Left renal cortex interstitium (tissue), 4 donors: ENCODE results near the gene ENO2. TPM values are rescaled to one million over a fixed set of nuclear protein-coding genes. Genes with fewer than 3 reads are reported as not detected.
"Not testable (repeated sequence)": the region's sequence is repeated elsewhere in the genome, so short reads cannot be mapped to it uniquely, and the experiment has no call there.

ENCODE experiments used
- DNase-seq, 4 donors: peaks; one replicate each; pipeline ENCODE4 v3.0.0-alpha.2; 2013; ENCODE audit warnings: low read depth in 4 of 4, low spot score in 2 of 4, missing footprints in 1 of 4
- polyA plus RNA-seq, 4 donors: library from polyadenylated mRNA; unstranded; fragments of 120-200 nt; gene quantifications; one replicate each; pipeline ENCODE4 v1.2.1, GENCODE V29; 2013; ENCODE audit not compliant: insufficient read length in 4 of 4

The ENO2 gene
- polyA plus RNA-seq = 10 to 100 TPM in 3 of 4 donors, 1 to 10 TPM in 1; 9.5 to 19.4 (median 14.6) TPM

DNA sequence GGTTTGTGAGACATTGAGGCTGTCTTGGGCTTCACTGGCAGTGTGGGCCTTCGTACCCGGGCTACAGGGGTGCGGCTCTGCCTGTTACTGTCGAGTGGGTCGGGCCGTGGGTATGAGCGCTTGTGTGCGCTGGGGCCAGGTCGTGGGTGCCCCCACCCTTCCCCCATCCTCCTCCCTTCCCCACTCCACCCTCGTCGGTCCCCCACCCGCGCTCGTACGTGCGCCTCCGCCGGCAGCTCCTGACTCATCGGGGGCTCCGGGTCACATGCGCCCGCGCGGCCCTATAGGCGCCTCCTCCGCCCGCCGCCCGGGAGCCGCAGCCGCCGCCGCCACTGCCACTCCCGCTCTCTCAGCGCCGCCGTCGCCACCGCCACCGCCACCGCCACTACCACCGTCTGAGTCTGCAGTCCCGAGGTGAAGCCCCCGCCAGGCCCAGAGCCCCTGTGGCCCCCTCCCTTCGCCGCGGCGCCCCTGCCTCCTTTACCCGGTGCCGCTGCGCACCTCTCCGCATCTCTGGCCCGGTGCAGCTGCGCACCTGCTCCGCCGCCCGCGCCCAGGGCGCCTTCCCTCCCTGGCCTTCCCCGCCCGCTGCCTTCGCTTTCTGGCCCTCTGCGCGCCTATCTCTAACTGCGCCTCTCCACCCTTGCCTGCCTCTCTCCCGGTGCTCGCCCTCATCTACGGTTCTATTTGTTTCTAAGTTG, at the start of gene ENO2:
TSS of gene ENO2 (plus strand) at position 335 of the 701 bp plus-strand sequence. CDS start 1,253 bp downstream, outside the sequence.
- no peak for DNase-seq

DNA sequence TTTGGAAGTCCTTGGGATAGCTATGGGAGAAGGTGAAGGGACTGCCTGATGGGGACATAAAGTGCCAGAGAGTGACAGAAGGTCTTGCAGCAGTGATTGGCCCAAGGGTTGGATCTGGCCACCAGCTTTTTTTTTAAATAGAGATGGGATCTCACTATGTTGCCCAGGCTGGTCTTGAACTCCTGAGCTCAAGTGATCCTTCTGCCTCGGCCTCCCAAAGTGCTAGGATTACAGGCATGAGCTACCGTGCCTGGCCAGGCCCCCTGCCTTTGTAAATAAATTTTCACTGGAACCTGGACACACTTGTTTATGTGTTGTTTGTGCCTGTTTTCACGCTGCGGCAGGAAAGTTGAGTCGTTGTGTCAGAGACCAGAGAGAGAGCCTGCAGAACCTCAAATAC, 49.1 kb upstream of the ENO2 start:
- not testable (repeated sequence) for DNase-seq

DNA sequence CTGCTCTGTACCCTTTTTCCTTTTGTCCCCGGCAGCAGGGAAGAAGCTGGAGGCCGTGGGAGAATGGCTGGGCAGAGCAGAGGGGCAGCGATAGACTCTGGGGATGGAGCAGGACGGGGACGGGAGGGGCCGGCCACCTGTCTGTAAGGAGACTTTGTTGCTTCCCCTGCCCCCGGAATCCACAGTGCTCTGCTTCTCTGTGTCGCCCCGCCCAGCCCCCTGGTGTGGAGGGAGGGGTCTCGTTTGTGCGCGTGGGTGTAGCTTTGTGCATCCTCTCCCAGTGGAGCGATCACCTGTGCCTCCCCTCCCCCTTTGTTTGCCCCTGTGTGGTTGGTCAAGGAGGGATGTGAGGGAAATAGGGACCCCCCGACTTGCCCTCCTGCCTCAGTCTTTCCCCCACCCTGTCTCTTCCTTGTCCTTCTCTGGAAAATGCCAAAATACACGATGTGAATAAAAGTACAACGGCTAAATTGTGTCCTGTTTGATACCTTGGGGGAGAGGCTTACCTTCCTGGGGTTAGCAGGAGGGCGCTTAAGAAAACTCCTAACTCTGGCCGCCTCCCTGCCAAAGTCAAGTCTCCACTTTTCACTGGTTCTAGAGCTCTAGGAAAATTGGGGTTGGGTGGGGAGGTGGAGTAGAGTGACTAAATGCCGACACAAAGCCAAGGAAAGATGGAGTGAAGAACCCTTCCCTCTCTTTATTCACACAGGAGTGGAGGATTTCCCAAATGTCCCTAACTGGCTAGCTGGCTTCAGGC, 48.0 kb upstream of the ENO2 start:
- DNase-seq = no peak

DNA sequence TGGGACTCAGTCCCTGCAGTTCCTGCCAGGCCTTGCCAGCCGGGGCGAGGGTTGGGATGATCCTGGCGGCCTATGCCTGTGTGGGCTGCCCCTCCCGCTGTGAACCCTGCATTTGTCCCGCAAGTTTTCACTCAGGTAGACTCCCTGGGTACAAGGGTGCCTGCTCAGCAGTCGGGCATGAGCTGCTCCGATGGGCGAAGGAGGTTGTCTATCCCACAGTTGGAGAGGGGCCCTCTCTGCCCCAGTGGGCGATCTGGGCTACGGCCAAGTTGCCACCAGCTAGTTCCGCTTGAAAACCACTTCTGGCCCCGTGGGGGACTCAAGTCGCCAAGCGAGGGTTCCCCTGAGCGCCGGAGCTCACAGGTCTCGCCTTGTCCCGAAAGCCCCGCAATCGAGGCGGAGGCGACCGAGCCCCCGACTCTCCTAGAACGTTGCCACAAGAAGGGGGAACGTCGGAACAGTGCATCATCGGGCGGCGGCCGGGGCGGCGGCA, 47.4 kb upstream of the ENO2 start:
- no peak for DNase-seq

DNA sequence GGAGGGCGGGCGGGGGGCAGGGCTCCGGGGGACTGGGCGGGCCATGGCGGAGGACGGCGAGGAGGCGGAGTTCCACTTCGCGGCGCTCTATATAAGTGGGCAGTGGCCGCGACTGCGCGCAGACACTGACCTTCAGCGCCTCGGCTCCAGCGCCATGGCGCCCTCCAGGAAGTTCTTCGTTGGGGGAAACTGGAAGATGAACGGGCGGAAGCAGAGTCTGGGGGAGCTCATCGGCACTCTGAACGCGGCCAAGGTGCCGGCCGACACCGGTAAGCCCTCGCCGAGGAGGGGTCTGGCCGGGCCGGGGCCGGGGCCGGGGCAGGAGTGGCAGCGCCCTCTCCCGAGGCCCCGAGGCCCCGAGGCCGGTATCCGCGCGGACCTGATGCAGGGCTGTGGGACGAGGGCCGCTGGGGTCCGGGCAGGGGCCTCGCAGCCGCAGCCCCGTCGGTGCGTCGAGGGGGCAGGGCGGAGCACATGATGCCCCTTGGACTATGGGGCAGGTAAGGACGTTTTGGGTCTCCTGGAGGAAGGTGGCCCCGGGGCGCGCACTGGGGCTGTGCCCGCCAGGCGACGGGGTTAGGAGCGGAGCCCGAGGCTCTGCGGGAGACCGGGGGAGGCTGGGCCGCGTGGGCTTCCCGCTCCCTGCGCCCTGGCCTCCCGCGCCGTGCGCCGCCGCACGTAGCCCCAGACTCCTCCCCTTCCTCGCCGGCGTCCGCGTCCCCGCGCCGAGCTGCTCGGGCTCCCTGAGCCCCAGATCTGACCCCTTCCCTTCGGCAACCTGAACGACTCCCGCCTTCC, 46.8 kb upstream of the ENO2 start, which contains the start of gene TPI1:
TSS of gene TPI1 (plus strand) at position 119 of the 798 bp plus-strand sequence. CDS start at position 155, 36 bp downstream.
- peak in 1 of 4 donors; percentile 66 for DNase-seq

DNA sequence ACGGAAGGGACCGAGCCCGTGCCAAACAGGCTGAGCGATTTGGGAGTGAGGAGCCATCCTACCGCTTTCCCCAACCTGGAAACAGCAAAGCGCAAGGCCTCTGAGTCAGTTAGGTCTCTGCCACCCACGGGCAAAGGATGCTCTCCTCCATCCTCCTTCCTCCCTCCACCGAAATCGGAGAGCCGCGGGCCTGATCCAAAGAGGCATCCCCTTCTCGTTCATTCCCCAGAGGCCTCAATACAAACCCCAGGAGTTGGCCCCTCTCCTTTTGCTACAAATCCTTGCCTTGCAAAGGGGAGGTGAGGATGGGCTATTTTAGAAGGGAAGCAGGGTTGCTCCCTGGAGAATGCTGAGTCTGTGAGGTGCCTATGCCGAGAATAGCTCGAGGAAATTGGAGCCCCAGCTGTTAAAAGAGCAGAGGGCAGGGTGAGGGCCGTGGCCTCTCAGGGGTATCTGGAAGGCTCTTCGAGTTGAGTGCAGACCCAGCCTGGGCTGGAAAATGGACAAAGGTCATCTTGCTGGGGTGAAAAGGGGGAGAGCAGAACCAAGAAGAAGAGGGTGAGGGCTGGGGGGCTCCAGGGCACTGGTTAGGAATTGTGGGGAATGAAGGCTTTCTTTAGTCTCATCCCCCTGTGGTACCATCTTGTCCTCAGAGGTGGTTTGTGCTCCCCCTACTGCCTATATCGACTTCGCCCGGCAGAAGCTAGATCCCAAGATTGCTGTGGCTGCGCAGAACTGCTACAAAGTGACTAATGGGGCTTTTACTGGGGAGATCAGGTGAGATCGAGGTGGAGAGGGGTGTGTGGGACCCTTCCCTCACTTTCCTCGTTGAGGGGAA, 46.0 kb upstream of the ENO2 start:
- no peak for DNase-seq

DNA sequence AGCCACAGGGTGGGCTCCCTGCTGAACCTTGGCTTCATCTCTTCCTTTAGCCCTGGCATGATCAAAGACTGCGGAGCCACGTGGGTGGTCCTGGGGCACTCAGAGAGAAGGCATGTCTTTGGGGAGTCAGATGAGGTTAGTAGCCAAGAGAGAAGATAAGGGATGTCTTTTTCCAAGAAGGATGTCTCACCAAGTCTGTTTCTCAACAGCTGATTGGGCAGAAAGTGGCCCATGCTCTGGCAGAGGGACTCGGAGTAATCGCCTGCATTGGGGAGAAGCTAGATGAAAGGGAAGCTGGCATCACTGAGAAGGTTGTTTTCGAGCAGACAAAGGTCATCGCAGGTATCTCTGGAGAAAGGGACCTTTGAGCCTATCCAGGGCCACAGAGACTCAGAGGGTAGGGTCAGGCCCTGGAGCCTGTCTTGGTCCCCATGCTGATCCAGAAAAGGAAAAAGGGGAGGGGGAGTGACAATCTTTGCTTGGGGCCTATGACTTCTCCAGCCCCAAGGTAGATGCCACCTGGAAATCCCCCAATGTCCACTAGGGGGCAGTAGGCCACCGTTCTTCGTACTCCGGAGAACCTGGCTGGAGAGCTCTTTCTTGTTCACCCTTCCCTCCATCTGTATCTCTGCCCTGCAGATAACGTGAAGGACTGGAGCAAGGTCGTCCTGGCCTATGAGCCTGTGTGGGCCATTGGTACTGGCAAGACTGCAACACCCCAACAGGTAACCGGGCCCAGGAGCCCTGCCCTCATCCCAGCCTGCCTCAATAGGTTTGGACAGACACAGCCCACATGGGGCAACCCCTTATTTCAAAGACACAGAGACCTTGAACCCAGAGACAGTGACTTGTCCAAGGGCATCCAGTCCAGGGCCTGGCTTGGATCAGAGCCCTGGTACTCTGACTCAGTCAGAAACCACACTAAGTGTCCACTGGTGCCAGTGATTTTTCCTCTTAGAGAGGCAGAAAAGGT, 45.0 kb upstream of the ENO2 start:
- peak in 2 of 4 donors; percentile 54 to 80 for DNase-seq

DNA sequence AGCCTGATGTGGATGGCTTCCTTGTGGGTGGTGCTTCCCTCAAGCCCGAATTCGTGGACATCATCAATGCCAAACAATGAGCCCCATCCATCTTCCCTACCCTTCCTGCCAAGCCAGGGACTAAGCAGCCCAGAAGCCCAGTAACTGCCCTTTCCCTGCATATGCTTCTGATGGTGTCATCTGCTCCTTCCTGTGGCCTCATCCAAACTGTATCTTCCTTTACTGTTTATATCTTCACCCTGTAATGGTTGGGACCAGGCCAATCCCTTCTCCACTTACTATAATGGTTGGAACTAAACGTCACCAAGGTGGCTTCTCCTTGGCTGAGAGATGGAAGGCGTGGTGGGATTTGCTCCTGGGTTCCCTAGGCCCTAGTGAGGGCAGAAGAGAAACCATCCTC, 44.1 kb upstream of the ENO2 start:
- not testable (repeated sequence) for DNase-seq

DNA sequence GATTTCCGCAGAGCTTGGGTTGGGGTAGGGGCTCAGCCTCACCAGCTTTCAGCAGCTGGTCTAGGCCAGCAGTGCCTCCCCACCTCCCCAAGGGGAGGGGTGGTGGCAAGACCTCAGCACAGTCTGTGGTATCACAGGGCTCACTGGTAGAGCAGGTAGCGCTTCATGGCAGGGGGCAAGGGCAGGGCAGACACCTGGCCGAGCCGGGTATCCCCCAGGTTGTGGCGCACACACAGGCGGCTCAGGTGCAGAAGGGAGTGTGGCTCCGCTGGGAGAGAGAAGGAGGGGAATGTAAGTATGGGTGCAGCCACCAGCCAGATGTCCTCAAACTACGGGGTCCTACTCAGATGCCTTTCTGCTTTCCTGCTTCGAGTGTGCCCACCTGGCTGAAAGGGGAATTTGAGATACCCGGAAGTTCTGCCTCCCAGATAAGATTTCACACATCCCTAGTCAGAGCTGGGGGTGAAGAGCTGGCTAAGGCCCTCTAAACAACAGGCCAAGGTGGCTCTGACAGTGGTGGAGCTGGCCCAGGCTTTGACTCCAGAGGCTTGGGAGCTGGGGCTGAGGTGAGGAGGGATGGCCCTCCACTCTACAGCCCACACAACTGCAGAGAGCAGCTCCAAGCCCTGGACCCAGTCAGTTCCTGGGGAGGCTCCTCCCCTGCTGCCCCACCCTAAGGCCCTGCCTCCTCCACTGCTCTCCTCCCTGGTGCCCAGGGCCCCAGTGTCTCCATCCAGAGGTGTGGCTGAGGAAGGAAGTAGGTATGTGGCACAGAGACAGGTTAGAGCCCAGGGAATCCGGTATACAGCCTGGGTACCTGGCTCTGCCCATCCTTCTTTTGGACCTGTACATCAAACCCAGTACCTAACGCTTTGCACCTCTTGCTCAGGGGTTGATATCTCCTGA, 43.1 kb upstream of the ENO2 start:
- no peak for DNase-seq

DNA sequence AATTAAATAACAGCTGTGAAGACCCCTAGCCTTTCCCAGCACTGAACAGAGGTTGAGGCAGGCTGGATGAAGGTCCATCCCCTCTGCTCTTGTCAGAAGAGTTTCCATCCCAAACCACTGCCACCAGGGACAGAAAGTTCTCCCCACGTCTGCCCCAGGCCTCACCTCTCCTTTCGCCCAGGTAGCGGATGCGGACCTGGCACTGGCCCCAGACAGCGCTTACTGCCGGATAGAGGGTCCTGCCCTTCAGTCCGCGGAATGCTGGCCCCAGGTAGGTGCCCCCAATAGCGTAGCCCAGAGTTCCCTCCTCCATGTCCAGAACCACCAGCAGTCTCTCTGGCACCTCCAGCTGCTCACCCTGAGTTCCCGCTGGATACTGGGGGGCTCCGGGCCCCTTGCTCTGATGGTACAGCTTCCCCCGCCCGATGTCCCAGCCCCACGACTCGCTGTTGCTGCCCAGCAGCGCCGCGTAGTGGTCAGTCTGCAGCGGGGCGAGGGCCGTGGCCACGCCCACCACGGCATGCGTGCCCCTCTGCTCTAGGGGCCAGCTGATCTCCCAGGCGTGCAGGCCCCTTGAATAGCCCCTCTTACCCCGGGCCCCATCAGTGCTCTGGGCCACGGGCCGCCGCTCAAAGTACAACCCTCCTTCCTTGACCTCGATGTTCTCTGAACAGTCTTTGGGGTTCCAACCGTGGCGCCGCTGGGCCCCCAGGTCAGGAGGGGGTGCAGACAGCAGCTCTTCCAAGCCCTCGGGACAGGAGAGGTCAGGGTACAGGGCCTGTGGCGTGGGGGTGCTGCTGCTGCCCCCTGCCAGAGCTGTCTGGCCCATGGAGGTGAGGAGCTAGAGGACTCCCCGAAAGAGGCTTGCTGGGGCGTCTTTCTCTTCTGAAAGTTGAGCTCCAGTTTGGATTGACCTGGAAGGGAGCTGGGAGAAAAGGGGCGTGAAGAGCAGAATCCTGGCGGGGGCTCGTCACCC, 42.0 kb upstream of the ENO2 start:
- peak in 1 of 4 donors; percentile 77 for DNase-seq

DNA sequence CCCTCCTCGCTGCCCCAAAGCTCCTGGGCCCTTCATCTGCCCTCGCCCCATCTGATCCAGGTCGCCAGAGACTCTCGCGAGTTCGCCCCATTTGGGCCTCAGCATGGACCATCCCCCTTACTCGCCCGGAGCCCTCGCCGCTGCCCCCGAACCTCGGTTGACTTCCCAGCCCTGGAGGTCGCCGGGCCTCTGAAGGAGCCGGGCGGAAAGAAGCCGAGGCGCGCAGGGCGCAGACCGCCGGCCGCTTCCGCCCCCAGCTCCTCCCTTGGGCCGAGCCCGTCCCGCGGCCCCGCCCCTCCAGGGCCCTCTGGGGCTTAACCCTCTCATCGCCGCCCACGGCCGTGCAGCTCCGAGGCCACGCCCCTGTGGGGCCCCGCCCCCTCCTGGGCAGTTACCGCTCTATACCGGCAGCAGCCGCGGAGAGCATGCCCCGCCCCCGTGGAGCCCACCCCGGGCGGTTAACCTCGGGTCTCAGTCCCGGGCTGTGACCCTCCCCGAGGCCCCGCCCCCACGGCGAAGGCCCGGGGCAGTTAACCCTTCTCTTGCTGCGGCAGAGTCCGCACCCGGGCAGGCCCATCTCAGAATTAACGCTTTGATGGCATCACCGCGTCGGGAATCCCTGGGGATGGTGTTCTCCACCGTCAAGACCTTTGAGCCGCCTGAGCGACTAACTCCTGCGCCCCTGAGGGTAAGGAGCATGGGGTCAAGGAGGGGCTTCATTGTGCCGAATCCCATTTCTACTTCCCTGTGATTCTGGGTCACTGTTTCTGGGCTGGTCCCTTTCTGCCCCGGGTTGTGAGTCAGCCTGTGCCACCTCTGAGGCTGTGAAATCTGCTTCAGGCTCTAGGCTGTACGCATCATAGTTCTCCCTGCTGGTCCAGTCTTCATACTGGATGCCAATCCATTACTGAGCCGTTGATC, 41.0 kb upstream of the ENO2 start, which contains the start of gene SPSB2:
TSS of gene SPSB2 (minus strand) at position 210 of the 921 bp plus-strand sequence. CDS start 402 bp downstream, outside the sequence.
- DNase-seq = peak; percentile 84 to 97 (median 96)

DNA sequence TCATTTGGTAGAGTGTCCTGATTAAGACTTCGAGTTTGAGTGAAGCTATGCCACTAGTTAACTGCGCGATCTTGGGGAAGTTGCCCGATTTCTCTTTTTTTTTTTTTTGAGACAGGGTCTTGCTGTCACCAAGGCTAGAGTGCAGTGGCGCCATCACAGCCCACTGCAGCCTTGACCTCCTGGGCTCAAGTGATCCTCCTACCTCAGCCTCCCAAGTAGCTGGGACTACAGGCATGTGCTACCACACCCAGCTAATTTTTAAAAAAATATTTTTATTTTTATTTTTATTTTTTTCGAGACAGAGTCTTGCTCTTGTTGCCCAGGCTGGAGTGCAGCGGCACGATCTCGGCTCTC, 40.4 kb upstream of the ENO2 start:
- DNase-seq = not testable (repeated sequence)

DNA sequence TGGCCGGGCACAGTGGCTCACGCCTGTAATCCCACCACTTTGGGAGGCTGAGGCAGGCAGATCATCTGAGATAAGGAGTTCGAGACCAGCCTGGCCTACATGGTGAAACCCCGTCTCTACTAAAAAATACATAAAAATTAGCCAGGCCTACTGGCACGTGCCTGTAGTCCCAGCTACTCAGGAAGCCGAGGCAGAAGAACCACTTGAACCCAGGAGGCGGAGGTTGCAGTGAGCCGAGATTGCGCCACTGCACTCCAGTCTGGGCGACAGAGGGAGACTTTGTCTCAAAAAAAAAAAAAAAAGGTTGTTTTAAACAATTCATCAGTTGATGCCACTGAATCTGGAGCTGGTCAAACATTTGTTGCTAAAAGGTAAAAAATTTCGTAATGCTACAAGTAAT, 34.6 kb upstream of the ENO2 start:
- DNase-seq = not testable (repeated sequence)

DNA sequence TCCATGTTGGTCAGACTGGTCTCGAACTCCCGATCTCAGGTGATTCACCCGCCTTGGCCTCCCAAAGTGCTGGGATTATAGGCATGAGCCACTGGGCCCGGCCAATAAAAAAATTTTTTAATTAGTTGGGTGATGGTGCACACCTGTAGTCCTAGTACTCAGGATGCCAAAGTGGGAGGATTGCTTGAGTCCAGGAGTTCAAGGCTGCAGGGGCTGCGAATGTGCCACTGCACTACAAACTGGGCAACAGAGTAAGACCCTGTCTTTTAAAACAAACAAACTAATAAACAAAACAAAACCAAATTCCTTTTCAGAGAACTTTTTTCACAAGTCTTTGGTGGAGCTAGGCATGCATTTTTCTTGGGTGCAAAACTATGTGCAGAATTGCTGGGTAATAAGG, 31.1 kb upstream of the ENO2 start:
- DNase-seq = no peak

DNA sequence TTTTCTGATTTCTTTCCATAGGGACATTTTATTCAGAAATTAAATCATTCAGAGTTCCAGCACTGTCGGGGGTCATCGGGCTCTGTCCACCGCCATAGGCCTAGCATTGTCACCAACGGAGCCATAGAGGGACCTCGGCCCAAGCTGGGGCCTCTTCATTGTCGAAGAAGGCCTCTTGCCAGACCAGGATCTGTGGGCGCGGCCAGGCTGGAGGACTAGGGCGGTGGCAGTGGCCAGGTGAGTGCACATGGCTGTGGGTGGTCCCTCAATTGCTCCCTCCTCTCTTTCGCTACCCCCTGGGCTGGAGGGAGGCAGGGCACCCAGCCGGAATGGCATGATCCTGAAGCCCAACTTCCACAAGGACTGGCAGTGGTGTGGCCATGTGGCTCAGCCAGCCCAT, 30.7 kb upstream of the ENO2 start:
- DNase-seq = no peak
